Subcutaneous adipose tissue (tissue), 4 donors: ENCODE measurements around the gene TENT4B. TPM values are rescaled to one million over a fixed set of nuclear protein-coding genes. Genes with fewer than 3 reads are reported as not detected.

Source experiments
- total RNA-seq, 4 donors: library from RNA; depleted of rRNA; stranded (reverse); fragments of >200 nt; gene quantifications; one replicate each; pipeline ENCODE4 v1.1.0, GENCODE V29; 2016
- TF ChIP-seq, protein P1 (sequence below): fragments of 450-650 bp; IDR thresholded peaks from one replicate; pipeline ENCODE4 v1.5.1; 2016; ENCODE audit warnings: low read depth, mild to moderate bottlenecking, control low read depth, antibody characterized with exemption, moderate library complexity

Gene TENT4B
- total RNA-seq, 4 donors from 2014 or later, result 12.4 to 14.3 (median 13.2) TPM

DNA sequence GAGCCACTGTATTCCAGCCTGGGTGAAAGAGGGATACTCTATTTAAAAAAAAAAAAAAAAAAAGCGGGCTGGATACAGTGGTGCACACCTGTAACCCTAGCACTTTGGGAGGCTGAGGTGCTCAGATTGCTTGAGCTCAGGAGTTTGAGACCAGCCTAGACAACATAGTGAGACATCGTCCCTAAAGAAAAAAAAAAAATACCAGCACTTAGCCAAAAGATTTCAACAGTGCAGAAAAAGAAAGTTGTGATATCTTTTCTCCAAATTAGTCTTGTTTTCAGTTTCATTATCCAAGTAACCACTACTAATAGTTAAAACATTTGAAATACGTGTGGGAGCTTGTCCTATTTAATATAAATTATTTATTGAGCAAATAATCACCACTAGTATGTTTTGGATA lies 48.7 kb downstream of the TENT4B start:
- TF ChIP-seq, protein P1, sequence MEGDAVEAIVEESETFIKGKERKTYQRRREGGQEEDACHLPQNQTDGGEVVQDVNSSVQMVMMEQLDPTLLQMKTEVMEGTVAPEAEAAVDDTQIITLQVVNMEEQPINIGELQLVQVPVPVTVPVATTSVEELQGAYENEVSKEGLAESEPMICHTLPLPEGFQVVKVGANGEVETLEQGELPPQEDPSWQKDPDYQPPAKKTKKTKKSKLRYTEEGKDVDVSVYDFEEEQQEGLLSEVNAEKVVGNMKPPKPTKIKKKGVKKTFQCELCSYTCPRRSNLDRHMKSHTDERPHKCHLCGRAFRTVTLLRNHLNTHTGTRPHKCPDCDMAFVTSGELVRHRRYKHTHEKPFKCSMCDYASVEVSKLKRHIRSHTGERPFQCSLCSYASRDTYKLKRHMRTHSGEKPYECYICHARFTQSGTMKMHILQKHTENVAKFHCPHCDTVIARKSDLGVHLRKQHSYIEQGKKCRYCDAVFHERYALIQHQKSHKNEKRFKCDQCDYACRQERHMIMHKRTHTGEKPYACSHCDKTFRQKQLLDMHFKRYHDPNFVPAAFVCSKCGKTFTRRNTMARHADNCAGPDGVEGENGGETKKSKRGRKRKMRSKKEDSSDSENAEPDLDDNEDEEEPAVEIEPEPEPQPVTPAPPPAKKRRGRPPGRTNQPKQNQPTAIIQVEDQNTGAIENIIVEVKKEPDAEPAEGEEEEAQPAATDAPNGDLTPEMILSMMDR, result no peak

DNA sequence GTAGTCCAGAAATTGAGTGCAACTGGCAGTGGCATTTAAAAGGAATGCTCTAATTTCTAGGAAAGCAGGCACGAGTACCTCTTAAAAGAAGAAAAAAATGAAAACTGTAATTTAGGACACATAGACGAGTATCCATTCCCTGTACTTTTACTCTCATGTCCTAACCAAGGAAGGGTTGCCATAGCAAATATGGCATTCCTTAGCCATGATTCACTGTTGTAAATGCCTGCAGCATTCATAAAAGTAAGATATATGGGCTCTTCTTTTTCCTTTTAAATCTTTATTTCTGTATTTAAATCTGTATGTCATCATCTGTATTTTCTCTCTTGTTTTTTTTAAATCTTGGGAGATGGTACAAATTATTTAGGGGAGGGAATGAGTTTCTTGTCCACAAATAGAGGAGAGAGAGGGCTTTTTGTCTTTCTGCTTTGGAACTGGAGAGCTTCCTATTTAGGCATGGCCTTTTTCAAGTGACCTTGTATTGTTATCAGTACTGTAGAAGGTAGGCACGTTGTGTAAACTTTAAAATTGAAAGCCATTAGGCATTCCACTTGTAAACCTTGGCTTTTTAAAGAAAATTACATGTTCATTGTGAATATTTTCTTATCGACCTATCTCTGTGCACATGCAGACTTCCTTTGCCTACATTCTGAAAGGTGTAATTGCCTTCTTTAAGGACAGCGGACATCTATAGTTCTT lies 50.0 kb downstream of the TENT4B start:
- TF ChIP-seq, protein P1, result no peak

DNA sequence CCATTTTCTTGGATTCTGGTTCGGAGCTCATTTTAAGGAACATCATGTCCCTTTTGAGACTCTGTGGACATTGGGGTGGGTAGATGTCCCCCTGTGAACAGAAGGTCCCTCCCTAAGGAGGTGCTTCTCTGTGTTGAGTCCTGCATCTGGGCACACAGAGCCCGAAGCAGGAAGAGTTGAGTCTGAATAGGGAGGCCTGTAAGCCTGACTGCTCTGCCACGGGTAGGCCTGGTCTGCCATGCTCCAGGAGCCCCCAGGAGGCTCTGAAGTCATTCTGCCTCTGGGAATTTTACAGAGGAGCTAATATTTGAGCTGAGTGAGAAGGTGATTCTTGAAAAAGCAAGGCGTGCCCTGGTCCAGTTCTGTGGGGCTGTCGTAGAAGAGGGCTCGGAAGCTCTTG lies 50.6 kb downstream of the TENT4B start:
- TF ChIP-seq, protein P1, result no peak

DNA sequence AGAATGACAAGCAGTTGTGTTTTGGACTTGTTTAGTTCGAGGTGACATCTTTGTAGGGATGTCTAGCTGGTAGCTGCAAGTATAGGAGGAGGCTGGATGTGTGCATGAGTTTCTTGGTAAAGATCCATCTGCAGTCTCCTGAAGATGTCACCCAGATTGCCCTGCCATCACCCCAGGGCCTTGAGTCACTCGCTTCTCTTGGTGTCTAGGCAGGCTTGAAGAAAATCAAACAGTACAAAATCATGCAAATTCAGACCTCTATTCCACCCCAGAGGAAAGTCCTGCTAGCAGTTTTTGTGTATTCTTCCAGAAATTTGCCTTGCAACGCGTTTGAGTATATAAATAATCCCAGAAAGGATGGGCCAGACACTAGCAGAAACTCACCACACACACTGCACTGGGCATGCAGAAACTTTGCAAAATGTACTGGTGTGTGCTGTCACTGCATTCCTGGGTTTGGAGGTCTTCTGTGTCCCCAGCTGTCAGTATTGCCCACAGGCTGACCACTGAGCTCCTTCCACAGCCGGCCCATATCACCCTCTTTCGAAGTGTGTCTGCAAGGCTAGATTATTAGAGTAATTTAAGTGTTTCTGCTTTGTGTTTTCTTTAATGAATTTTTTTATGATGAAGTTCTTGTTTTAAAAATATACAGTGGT lies 51.5 kb downstream of the TENT4B start:
- TF ChIP-seq, protein P1, result no peak

DNA sequence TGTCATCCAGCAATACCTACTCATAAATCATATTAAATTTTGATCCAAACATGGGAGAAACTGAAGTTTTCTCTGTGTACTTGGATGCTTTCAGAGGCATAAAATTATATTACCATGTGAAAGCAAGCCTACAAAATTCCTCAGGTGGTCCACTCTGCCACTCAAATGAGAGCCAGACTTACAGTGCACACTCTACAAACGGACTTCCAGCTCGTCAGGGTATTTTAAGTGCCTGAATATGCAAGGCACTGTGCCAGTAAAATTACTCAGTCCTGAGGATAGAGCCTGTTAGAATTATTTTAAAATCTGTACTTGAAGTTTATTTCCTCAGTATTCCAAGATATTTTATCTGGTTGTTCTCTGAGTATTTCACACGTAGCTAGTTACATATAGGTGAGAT lies 54.5 kb downstream of the TENT4B start:
- TF ChIP-seq, protein P1, result no peak

DNA sequence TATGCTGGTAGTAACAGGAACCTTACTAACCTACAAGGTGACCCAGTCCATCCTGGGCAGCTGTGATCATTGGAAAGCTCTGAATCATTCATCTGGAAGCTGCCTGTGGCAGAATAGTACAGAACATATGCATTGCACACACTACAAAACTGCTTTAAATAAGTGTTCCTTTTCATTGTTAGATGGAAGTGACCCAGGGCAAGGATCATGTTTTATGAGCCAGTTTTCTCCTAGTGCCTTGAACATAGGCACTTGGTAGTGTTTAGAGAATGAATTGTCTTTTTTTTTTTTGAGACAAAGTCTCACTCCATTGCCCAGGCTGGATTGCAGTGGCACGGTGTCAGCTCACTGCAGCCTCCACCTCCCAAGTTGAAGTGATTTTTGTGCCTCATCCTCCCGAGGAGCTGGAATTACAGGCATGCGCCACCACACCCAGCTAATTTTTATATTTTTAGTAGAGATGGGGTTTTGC lies 55.4 kb downstream of the TENT4B start:
- TF ChIP-seq, protein P1, result no peak

DNA sequence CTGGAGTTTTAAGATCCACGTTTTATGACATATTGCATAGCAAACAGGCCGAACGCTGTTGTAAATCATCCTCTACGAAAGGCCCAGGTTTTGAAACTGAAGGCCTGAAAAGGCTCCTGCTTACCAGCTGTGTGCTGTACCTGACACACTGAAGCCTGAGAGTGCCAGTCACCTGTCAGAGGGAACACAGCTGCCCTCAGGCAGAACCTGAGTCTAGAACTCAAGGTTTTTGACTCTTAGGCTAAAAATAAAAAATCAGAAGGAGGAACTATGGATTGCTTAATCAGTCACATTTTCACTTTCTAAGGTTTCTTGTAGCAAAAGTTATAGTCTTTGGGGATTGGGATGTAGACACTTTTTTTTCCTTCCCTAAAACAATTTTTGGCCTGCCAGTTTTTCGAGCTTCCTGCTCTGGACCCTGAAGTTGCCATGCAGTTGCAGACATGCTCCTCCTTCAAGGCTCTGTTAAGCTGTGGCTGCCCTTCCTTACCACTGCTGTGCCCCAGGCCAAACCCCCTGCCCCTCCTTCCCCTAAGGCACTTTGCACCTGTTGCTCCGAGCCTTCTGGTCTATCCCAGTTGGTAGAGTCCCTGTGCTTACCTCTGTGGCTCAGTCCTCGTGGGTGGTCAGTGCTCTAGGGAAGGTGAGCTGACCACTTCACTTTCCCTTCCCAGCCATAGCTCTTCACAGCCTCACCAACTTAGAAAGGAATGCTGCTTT lies 56.6 kb downstream of the TENT4B start:
- TF ChIP-seq, protein P1, result no peak
